GM18498 (cell line): ENCODE results near the gene ANKRD13C.
A peak's percentile ranks its signal among the peaks of the same experiment; 100 is the strongest.
"Not testable (repeated sequence)": the region's sequence is repeated elsewhere in the genome, so short reads cannot be mapped to it uniquely, and the experiment has no call there.

Experiments
- ATAC-seq: cut with Tn5 transposase; IDR thresholded peaks from one replicate; pipeline ENCODE4 v1.9.1; 2021; ENCODE audit warnings: mild to moderate bottlenecking, moderate library complexity; ENCODE audit not compliant: unreplicated experiment

The ANKRD13C gene

GRCh38 chr1:70354332-70355110, at the start of gene ANKRD13C:
TSS of gene ANKRD13C (minus strand) at chr1:70354722. CDS start at chr1:70354408, 314 bp downstream.
- ATAC-seq = peak; percentile 93

GRCh38 chr1:70403759-70404158, 49.2 kb upstream of the ANKRD13C start:
- no peak for ATAC-seq

GRCh38 chr1:70401974-70402373, 47.5 kb upstream of the ANKRD13C start:
- ATAC-seq = no peak

- no peak for ATAC-seq
These were observed 45.8 kb upstream of the ANKRD13C start for GRCh38 chr1:70400335-70400734.

GRCh38 chr1:70397013-70397412, 42.5 kb upstream of the ANKRD13C start:
- ATAC-seq = no peak

GRCh38 chr1:70396607-70397006, 42.1 kb upstream of the ANKRD13C start:
- no peak for ATAC-seq

- ATAC-seq = no peak
These were observed 38.1 kb upstream of the ANKRD13C start for GRCh38 chr1:70392626-70393025.

- ATAC-seq = no peak
These were observed 33.0 kb upstream of the ANKRD13C start for GRCh38 chr1:70387507-70387906.

GRCh38 chr1:70386121-70386520, 31.6 kb upstream of the ANKRD13C start:
- ATAC-seq = no peak

GRCh38 chr1:70385477-70385876, 31.0 kb upstream of the ANKRD13C start:
- ATAC-seq = no peak

- no peak for ATAC-seq
These were observed 30.0 kb upstream of the ANKRD13C start for GRCh38 chr1:70384542-70384941.

GRCh38 chr1:70383483-70383882, 29.0 kb upstream of the ANKRD13C start:
- peak; percentile 15 for ATAC-seq

GRCh38 chr1:70382682-70383081, 28.2 kb upstream of the ANKRD13C start:
- peak; percentile 83 for ATAC-seq

GRCh38 chr1:70376196-70376595, 21.7 kb upstream of the ANKRD13C start:
- no peak for ATAC-seq

GRCh38 chr1:70373580-70373979, 19.1 kb upstream of the ANKRD13C start:
- not testable (repeated sequence) for ATAC-seq

- no peak for ATAC-seq
These were observed 17.9 kb upstream of the ANKRD13C start for GRCh38 chr1:70372426-70372825.

- not testable (repeated sequence) for ATAC-seq
These were observed 17.1 kb upstream of the ANKRD13C start for GRCh38 chr1:70371586-70371985.

- ATAC-seq = not testable (repeated sequence)
These were observed 12.9 kb upstream of the ANKRD13C start for GRCh38 chr1:70367397-70367796.

- not testable (repeated sequence) for ATAC-seq
These were observed 12.5 kb upstream of the ANKRD13C start for GRCh38 chr1:70366997-70367396.

- not testable (repeated sequence) for ATAC-seq
These were observed 12.0 kb upstream of the ANKRD13C start for GRCh38 chr1:70366425-70366952.

GRCh38 chr1:70364439-70364838, 9.9 kb upstream of the ANKRD13C start:
- no peak for ATAC-seq

- ATAC-seq = no peak
These were observed 7.3 kb upstream of the ANKRD13C start for GRCh38 chr1:70361727-70362398.
